Gastrocnemius medialis (tissue), 4 donors: Measurements from ENCODE around the gene VDR.

ENCODE experiments used
- POLR2A ChIP-seq, 2 donors: fragments of 450-650 bp; IDR thresholded peaks; one replicate each; pipeline ENCODE4 v1.6.1; 2017; ENCODE audit warnings: antibody characterized with exemption in 2 of 2, mild to moderate bottlenecking in 2 of 2, moderate library complexity in 2 of 2
- TF ChIP-seq, protein P1 (sequence below), 5 experiments: fragments of 450-650 bp in 3 of 5; fragments of 200-600 bp in 2 of 5; sonication (generic) in 2 of 5; IDR thresholded peaks in 4 of 5; conservative IDR thresholded peaks in 1 of 5; 1 replicate in 4 of 5; 2 replicates in 1 of 5; pipeline ENCODE4 v1.5.1; 2016 to 2019; ENCODE audit warnings: antibody characterized with exemption in 5 of 5, mild to moderate bottlenecking in 3 of 5, moderate library complexity in 3 of 5

DNA sequence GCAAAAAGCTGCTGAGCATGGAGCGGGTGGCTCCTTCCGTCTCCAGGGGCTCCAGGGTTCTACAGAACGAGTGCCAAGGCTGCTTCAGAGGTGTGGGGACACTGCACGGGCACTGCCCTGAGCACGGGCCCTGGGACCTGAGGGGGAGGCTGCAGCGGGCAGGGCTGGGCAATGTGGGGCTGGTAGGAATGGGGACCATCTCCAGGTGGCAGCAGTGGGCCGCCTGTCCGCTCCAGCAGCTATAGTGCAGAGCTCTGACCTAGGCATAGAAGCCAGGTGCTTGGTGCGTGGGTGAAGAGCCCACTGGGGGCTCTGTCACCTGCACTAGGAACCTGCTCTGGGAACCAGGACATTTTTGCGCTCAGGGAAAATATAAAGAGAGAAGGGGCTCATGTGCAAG lies 107.4 kb downstream of the VDR start:
- TF ChIP-seq, protein P1, sequence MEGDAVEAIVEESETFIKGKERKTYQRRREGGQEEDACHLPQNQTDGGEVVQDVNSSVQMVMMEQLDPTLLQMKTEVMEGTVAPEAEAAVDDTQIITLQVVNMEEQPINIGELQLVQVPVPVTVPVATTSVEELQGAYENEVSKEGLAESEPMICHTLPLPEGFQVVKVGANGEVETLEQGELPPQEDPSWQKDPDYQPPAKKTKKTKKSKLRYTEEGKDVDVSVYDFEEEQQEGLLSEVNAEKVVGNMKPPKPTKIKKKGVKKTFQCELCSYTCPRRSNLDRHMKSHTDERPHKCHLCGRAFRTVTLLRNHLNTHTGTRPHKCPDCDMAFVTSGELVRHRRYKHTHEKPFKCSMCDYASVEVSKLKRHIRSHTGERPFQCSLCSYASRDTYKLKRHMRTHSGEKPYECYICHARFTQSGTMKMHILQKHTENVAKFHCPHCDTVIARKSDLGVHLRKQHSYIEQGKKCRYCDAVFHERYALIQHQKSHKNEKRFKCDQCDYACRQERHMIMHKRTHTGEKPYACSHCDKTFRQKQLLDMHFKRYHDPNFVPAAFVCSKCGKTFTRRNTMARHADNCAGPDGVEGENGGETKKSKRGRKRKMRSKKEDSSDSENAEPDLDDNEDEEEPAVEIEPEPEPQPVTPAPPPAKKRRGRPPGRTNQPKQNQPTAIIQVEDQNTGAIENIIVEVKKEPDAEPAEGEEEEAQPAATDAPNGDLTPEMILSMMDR (IDR thresholded peaks at IDR 0.05 in 4 of 5, conservative IDR thresholded peaks at IDR 0.05 in 1 of 5) = peak; percentile 53 to 72 (median 70)
- TF ChIP-seq POLR2A (IDR thresholded peaks at IDR 0.05) = no peak
